ENCODE results near the gene PLCG2.

Gene PLCG2

DNA sequence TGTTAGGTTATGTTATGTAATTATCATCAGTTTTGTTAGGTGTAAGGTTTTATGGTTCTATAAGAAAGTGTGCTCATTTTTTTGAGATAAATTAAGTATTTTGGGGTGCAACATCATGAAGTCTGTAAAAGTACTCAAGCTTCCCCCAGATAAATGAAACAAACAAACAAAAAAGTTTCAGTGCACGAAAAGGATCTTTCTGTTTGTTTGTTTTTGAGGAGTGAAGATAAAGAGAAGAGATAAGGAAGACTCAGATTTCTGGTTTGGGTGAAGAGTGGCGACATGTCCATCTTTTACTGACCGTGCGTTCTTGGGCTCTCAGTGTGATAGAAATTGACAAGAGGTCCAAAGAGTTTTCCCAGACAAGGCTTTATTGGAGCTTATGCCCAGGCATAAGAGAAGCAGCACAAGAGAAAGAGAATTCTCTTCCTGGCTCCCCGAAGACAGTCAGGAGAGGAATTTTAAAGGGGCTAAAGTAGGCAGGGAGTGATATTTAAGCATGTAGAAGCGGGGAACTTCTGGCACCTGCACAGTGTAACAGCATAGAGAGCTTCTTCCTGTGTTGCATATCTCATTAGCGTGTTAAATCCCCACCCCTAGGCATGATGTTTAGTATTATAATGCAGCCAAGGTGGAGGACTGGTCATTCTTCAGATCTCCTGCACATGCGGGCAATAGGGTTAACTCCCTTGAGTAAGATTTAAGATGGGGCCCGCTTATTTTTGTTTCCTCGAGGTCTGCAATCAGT, 71.3 kb downstream of the PLCG2 start:
- TF ChIP-seq POLR2AphosphoS5 (IDR thresholded peaks at IDR 0.05; ENCODE audit: low read depth) = no peak
- TF ChIP-seq, protein P1, sequence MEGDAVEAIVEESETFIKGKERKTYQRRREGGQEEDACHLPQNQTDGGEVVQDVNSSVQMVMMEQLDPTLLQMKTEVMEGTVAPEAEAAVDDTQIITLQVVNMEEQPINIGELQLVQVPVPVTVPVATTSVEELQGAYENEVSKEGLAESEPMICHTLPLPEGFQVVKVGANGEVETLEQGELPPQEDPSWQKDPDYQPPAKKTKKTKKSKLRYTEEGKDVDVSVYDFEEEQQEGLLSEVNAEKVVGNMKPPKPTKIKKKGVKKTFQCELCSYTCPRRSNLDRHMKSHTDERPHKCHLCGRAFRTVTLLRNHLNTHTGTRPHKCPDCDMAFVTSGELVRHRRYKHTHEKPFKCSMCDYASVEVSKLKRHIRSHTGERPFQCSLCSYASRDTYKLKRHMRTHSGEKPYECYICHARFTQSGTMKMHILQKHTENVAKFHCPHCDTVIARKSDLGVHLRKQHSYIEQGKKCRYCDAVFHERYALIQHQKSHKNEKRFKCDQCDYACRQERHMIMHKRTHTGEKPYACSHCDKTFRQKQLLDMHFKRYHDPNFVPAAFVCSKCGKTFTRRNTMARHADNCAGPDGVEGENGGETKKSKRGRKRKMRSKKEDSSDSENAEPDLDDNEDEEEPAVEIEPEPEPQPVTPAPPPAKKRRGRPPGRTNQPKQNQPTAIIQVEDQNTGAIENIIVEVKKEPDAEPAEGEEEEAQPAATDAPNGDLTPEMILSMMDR (IDR thresholded peaks at IDR 0.05; ENCODE audit: insufficient read depth, low read length) = no peak
- TF ChIP-seq GABPA (IDR thresholded peaks at IDR 0.05; ENCODE audit: low read depth) = no peak
- TF ChIP-seq, protein P2, sequence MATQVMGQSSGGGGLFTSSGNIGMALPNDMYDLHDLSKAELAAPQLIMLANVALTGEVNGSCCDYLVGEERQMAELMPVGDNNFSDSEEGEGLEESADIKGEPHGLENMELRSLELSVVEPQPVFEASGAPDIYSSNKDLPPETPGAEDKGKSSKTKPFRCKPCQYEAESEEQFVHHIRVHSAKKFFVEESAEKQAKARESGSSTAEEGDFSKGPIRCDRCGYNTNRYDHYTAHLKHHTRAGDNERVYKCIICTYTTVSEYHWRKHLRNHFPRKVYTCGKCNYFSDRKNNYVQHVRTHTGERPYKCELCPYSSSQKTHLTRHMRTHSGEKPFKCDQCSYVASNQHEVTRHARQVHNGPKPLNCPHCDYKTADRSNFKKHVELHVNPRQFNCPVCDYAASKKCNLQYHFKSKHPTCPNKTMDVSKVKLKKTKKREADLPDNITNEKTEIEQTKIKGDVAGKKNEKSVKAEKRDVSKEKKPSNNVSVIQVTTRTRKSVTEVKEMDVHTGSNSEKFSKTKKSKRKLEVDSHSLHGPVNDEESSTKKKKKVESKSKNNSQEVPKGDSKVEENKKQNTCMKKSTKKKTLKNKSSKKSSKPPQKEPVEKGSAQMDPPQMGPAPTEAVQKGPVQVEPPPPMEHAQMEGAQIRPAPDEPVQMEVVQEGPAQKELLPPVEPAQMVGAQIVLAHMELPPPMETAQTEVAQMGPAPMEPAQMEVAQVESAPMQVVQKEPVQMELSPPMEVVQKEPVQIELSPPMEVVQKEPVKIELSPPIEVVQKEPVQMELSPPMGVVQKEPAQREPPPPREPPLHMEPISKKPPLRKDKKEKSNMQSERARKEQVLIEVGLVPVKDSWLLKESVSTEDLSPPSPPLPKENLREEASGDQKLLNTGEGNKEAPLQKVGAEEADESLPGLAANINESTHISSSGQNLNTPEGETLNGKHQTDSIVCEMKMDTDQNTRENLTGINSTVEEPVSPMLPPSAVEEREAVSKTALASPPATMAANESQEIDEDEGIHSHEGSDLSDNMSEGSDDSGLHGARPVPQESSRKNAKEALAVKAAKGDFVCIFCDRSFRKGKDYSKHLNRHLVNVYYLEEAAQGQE (IDR thresholded peaks at IDR 0.05; ENCODE audit: insufficient replicate concordance, low read depth) = no peak
- no peak for TF ChIP-seq SPI1 (IDR thresholded peaks at IDR 0.05; ENCODE audit: borderline replicate concordance, low read depth)
- no peaks in the 10 kb centered on the region for H3K27me3 ChIP-seq (ENCODE audit: insufficient read depth, poor library complexity, severe bottlenecking)
- H3K27ac ChIP-seq (replicated peaks) = no peak overlapping the region
- H3K4me3 ChIP-seq (replicated peaks; ENCODE audit: insufficient read depth, low read length) = no peak overlapping the region
- DNase-seq (ENCODE audit: low read depth in 1 of 2, low spot score in 1 of 2) = no peak

DNA sequence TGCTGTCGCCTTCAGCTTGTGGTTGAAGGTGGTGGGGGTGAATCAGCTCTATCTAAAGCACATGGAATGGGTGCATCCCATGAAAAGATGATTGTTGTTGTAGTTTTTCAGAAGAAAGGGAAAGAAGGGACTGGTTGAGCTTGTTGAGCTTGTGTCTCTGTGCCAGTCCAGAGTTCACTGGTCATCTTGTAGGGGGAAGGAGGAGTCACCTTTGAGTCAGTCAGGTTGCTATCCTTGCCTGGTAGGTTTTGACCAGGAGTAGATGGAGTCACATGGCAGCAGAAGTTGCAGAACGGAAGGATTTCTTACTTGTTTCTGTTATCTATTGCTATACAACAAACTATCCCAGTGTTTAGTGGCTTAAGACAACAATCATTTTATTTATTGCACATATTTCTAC, 73.3 kb downstream of the PLCG2 start:
- Histone ChIP-seq H3K27me3 (ENCODE audit: insufficient read depth, poor library complexity, severe bottlenecking) (no peaks in the 10 kb centered on the region), H3K27ac (replicated peaks) (no peak overlapping the region), H3K4me3 (replicated peaks; ENCODE audit: insufficient read depth, low read length) (no peak overlapping the region)
- TF ChIP-seq, protein P1 (IDR thresholded peaks at IDR 0.05; ENCODE audit: insufficient read depth, low read length) = no peak
- no peak for TF ChIP-seq POLR2AphosphoS5 (IDR thresholded peaks at IDR 0.05; ENCODE audit: low read depth)
- TF ChIP-seq SPI1 (IDR thresholded peaks at IDR 0.05; ENCODE audit: borderline replicate concordance, low read depth) = no peak
- no peak for TF ChIP-seq GABPA (IDR thresholded peaks at IDR 0.05; ENCODE audit: low read depth)
- TF ChIP-seq, protein P2 (IDR thresholded peaks at IDR 0.05; ENCODE audit: insufficient replicate concordance, low read depth) = no peak
- no peak for DNase-seq (ENCODE audit: low read depth in 1 of 2, low spot score in 1 of 2)

DNA sequence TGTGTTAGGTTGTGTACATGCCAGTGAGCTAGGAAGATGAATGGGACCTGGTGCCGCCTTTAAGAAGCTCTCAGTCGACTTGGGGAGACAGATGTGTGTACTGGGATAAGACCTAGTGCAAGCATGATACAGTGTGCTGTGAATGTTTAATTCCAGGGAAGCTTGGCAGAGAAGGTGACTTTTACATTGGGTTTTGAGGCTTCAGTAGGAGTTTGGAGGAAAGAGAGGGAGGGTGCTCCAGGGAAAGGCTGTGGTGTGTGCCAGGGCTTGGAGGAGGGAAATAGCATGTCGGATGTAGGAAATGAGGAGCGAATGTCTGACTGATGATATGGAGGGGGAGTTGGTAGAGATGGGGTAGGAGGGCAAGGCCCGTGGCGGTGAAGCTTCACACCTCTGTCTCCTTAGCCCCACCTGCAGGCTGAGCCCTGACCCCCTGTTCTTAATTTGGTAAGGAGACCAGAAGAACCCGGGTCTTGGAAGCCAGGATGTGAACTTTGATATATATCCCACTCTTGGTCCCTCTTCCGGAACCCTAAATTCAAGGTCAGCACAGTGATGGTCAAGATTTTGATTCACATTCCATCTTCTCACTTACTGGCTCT, 76.6 kb downstream of the PLCG2 start:
- Histone ChIP-seq H3K4me3 (replicated peaks; ENCODE audit: insufficient read depth, low read length) (no peak overlapping the region), H3K27ac (replicated peaks) (no peak overlapping the region), H3K27me3 (ENCODE audit: insufficient read depth, poor library complexity, severe bottlenecking) (no peaks in the 10 kb centered on the region)
- no peak for TF ChIP-seq SPI1 (IDR thresholded peaks at IDR 0.05; ENCODE audit: borderline replicate concordance, low read depth)
- TF ChIP-seq, protein P1 (IDR thresholded peaks at IDR 0.05; ENCODE audit: insufficient read depth, low read length) = no peak
- no peak for TF ChIP-seq POLR2AphosphoS5 (IDR thresholded peaks at IDR 0.05; ENCODE audit: low read depth)
- TF ChIP-seq, protein P2 (IDR thresholded peaks at IDR 0.05; ENCODE audit: insufficient replicate concordance, low read depth) = no peak
- no peak for TF ChIP-seq GABPA (IDR thresholded peaks at IDR 0.05; ENCODE audit: low read depth)
- no peak for DNase-seq (ENCODE audit: low read depth in 1 of 2, low spot score in 1 of 2)
